GM12878 (cell line): ENCODE data around the gene CCN5. TPM values are rescaled to one million over a fixed set of nuclear protein-coding genes. Genes with fewer than 3 reads are reported as not detected.

ENCODE experiments used
- ATAC-seq: fragments of 200-7000 bp; cut with Tn5 transposase; 3 replicates; pipeline ENCODE4 v1.9.1; 2020; ENCODE audit warnings: mild to moderate bottlenecking, moderate library complexity
- BruUV-seq: library from RNA; stranded (reverse); fragments of 400-500 nt; replicated peaks from 2 replicates; lab custom pipeline; 2021; lab: Mats Ljungman, UMichigan
- CTCF ChIA-PET: fragments of 300-600 bp; sonication (Branson Sonifier 250); formaldehyde crosslinking; extraction: SDS; loops from one replicate; lab custom pipeline; 2021; ENCODE audit warnings: inconsistent platforms; lab: Yijun Ruan, JAX
- POLR2A ChIA-PET: fragments of 350-600 bp; formaldehyde crosslinking; extraction: SDS; loops from one replicate; lab custom pipeline; 2021; ENCODE audit warnings: inconsistent platforms; lab: Charles Lee
- RAD21 ChIA-PET: fragments of 300-600 bp; sonication (Branson Sonifier 250); formaldehyde crosslinking; loops from one replicate; lab custom pipeline; 2023; ENCODE audit warnings: antibody characterized with exemption; ENCODE audit not compliant: unreplicated experiment; lab: Charles Lee
- SMC1A ChIA-PET: fragments of 300-600 bp; sonication (Branson Sonifier 250); formaldehyde crosslinking; loops from one replicate; lab custom pipeline; 2023; ENCODE audit not compliant: unreplicated experiment, uncharacterized antibody; lab: Charles Lee
- DNase-seq: peaks from one replicate; pipeline ENCODE4 v3.0.0-alpha.2; 2011; ENCODE audit warnings: low read depth, low spot score
- FAIRE-seq: peaks from 3 replicates; lab custom pipeline; 2011; peaks lifted over from hg19 to GRCh38; lab: Jason Lieb, UNC
- H2AFZ ChIP-seq: 2 replicates; pipeline ENCODE4 v1.6.0; 2011; ENCODE audit warnings: low read depth, low read length, control low read depth; ENCODE audit not compliant: control insufficient read depth
- H3K27ac ChIP-seq: 2 replicates; pipeline ENCODE4 v1.5.1; 2011; ENCODE audit warnings: control low read depth; ENCODE audit not compliant: control insufficient read depth, insufficient read depth
- H3K27me3 ChIP-seq, 2 experiments: replicated peaks in 1 of 2; 2 replicates each; pipeline versions ENCODE4 v1.6.0 to v1.6.1; 2011; ENCODE audit warnings: low read length in 1 of 2; ENCODE audit not compliant: control insufficient read depth in 2 of 2, insufficient read depth in 2 of 2
- H3K36me3 ChIP-seq, 2 experiments: 2 replicates each; pipeline ENCODE4 v1.5.1; 2011; ENCODE audit warnings: low read length in 1 of 2; ENCODE audit not compliant: control insufficient read depth in 2 of 2, insufficient read depth in 2 of 2
- H3K4me1 ChIP-seq: 2 replicates; pipeline ENCODE4 v1.6.1; 2011; ENCODE audit warnings: mild to moderate bottlenecking, low read length, moderate library complexity, mixed read lengths; ENCODE audit not compliant: control insufficient read depth, insufficient read depth
- H3K4me2 ChIP-seq: 2 replicates; pipeline ENCODE4 v1.6.0; 2011; ENCODE audit warnings: control low read depth; ENCODE audit not compliant: control insufficient read depth, insufficient read depth
- H3K4me3 ChIP-seq: fragments of 200-600 bp; sonication (generic); 2 replicates; pipeline ENCODE4 v1.5.1; 2016
- H3K79me2 ChIP-seq: 2 replicates; pipeline ENCODE4 v1.6.0; 2011; ENCODE audit warnings: low read length; ENCODE audit not compliant: control insufficient read depth, insufficient read depth
- H3K9ac ChIP-seq: 2 replicates; pipeline ENCODE4 v1.8.0; 2011; ENCODE audit warnings: low read length, control low read depth, mixed read lengths; ENCODE audit not compliant: control insufficient read depth, insufficient read depth
- H3K9me3 ChIP-seq: replicated peaks from 3 replicates; pipeline ENCODE4 v1.5.1; 2011; ENCODE audit warnings: mild to moderate bottlenecking, low read length; ENCODE audit not compliant: control insufficient read depth, insufficient read depth
- H4K20me1 ChIP-seq: 2 replicates; pipeline ENCODE4 v1.6.0; 2011; ENCODE audit not compliant: control insufficient read depth, insufficient read depth
- BRCA1 ChIP-seq: IDR thresholded peaks from 2 replicates; pipeline ENCODE4 v1.6.1; 2011; ENCODE audit warnings: low read depth, low read length, improper control_type of control experiment
- CEBPB ChIP-seq, 2 experiments: fragments of 150-350 bp in 1 of 2; IDR thresholded peaks; 2 replicates each; pipeline ENCODE4 v1.6.1; 2012 to 2014; ENCODE audit warnings: low read depth in 2 of 2, low read length in 2 of 2, borderline replicate concordance in 1 of 2, inconsistent platforms in 1 of 2
- CHD1 ChIP-seq: IDR thresholded peaks from 2 replicates; pipeline ENCODE4 v1.6.1; 2012; ENCODE audit warnings: low read depth, low read length, improper control_type of control experiment
- E4F1 ChIP-seq: fragments of 450-650 bp; IDR thresholded peaks from 2 replicates; pipeline ENCODE4 v1.6.1; 2018; ENCODE audit warnings: borderline replicate concordance, mild to moderate bottlenecking; ENCODE audit not compliant: partially characterized antibody
- MEF2A ChIP-seq: IDR thresholded peaks from 2 replicates; pipeline ENCODE4 v1.6.1; 2011; ENCODE audit warnings: low read depth, mild to moderate bottlenecking, low read length, moderate library complexity; ENCODE audit not compliant: insufficient read depth
- MEF2B ChIP-seq: fragments of 450-650 bp; IDR thresholded peaks from 2 replicates; pipeline ENCODE4 v1.6.1; 2018; ENCODE audit warnings: mild to moderate bottlenecking, moderate library complexity; ENCODE audit not compliant: partially characterized antibody, poor library complexity, severe bottlenecking
- NFIC ChIP-seq: IDR thresholded peaks from 2 replicates; pipeline ENCODE4 v1.6.1; 2012; ENCODE audit warnings: low read depth, mild to moderate bottlenecking, inconsistent platforms, low read length, moderate library complexity
- PML ChIP-seq: IDR thresholded peaks from 2 replicates; pipeline ENCODE4 v1.6.1; 2012; ENCODE audit warnings: low read length, inconsistent platforms
- RAD21 ChIP-seq: IDR thresholded peaks from 2 replicates; pipeline ENCODE4 v1.6.1; 2011; ENCODE audit warnings: mild to moderate bottlenecking, low read depth, low read length, moderate library complexity; ENCODE audit not compliant: insufficient read depth
- SP1 ChIP-seq: IDR thresholded peaks from one replicate; pipeline ENCODE4 v1.6.1; 2011; ENCODE audit warnings: low read depth, low read length
- TCF3 ChIP-seq: IDR thresholded peaks from 2 replicates; pipeline ENCODE4 v1.6.1; 2012; ENCODE audit warnings: low read depth, mild to moderate bottlenecking, low read length, borderline replicate concordance; ENCODE audit not compliant: insufficient read depth
- TCF7 ChIP-seq: IDR thresholded peaks from 2 replicates; pipeline ENCODE4 v1.6.1; 2014; ENCODE audit warnings: antibody characterized with exemption, borderline replicate concordance
- WGBS: methylation state at CpG from one replicate; pipeline ENCODE4 v1.1.6; 2016; ENCODE audit warnings: low lambda C conversion rate; ENCODE audit not compliant: insufficient replicate concordance, insufficient coverage; ENCODE audit errors: missing lambda C conversion rate; 5-methylcytosine and 5-hydroxymethylcytosine counted together
- in situ Hi-C: fragments of 300-500 bp; cut with MboI; formaldehyde crosslinking; loops from 9 replicates; pipeline ENCODE4 v1.14.3; 2018; ENCODE audit warnings: mixed read lengths
- intact Hi-C: fragments of 100-400 bp; cut with micrococcal nuclease; formaldehyde crosslinking; loops from one replicate; pipeline ENCODE4 v1.14.2; 2022; ENCODE audit not compliant: unreplicated experiment
- polyA plus RNA-seq, 11 experiments: library from polyadenylated mRNA; depleted of rRNA in 4 of 11; unstranded in 6 of 11; stranded (reverse) in 5 of 11; fragments of >200 nt; fragmentation: Nextera tagmentation in 4 of 11; fragmentation: Illumina TruSeq in 1 of 11; extraction: Ambion mirVana in 4 of 11; extraction: Trizol in 1 of 11; gene quantifications; 1 replicate in 1 of 11; 2 replicates in 10 of 11; pipeline versions ENCODE4 v1.2.1 to v1.2.3, GENCODE V29; 2011 to 2016; ENCODE audit warnings: inconsistent platforms in 2 of 11, missing spikeins in 2 of 11, low read depth in 1 of 11
- total RNA-seq, 4 experiments: library from RNA; depleted of rRNA in 3 of 4; stranded (reverse); fragments of >200 nt in 3 of 4; fragmentation: Illumina TruSeq in 1 of 4; extraction: Trizol in 1 of 4; gene quantifications; 2 replicates each; pipeline versions ENCODE4 v1.2.1 to v1.2.3, GENCODE V29; 2013 to 2021
- TF ChIP-seq, protein P1 (sequence below): IDR thresholded peaks from 2 replicates; pipeline ENCODE4 v1.6.1; 2012; ENCODE audit warnings: mild to moderate bottlenecking, low read depth, low read length
- TF ChIP-seq, protein P2 (sequence below): fragments of 450-650 bp; IDR thresholded peaks from 2 replicates; pipeline ENCODE4 v1.6.1; 2017; ENCODE audit warnings: borderline replicate concordance

CCN5 gene
- total and polyA plus RNA-seq, 10 of the 15 experiments (the other 5 are each of a cell fraction or from before 2014, with no cell fraction given): 0.14 to 0.15 TPM; not detected in 8

DNA sequence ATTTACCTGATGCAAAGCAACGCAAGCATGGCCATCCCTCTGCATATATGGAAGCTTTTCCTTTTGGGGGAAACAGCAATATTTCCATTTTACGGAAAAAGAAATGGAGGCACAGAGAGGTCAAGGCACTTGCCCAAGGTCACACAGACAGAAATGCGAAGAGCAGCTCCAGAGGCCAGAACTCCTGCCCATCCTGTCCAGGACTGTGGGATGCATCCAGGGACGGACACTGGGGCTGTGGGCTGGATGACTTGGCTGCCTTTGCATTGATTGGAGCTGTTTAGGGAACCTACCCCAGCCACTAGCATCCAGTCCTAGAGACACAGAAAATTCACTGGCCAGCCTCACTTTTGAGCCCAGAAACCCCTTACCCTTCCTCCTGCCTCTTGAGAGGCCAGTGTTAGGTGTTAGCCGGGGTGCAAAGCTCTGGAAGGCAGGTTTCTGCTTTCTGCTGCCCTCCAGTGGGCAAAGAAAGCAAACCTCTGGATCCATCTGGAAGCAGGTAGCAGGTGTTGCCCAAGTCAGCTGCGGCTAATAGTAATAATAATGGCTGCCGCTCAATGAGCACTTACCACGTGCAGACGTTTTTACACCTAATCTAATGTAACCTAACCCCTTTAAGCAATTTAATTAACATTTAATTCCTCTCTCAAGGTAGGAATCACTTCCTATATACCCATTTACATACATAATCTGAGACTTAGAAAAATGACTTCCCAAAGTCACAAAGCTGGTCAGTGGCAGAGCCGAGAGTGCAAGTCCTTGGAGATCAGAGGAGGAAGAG, 31.7 kb upstream of the CCN5 start:
- peak; percentile 96 for ATAC-seq
- Histone ChIP-seq H2AFZ (peak overlapping the region; percentile 71), H3K9ac (no peak overlapping the region), H3K27ac (no peak overlapping the region), H4K20me1 (no peaks in the 10 kb centered on the region), H3K4me1 (peaks cover 6% of the 10 kb centered on the region), H3K4me2 (no peak overlapping the region), H3K4me3 (no peak overlapping the region), H3K79me2 (no peaks in the 10 kb centered on the region), H3K27me3 (no peaks in the 10 kb centered on the region), H3K9me3 (no peaks in the 10 kb centered on the region; the same call in 2 of the 3 replicates), H3K36me3 (no peaks in the 10 kb centered on the region)
- intact Hi-C loops (loop anchor here (1.0 to 5.0 kb wide), 4 partner anchors 37 to 466 kb away; no protein-coding TSS in a partner anchor), in situ Hi-C loops (no loop called here)
- BruUV-seq: no TSS peak
- peak; percentile 82 for FAIRE-seq
- POLR2A ChIA-PET: interaction anchor here (0.5 to 2.2 kb wide), 6 partner anchors 25 to 180 kb away, joined by 3 to 12 read pairs (median 3); no protein-coding TSS in a partner anchor
- SMC1A ChIA-PET: interaction anchor here (0.5 to 5.7 kb wide), 44 partner anchors 9 to 793 kb away, joined by 3 to 71 read pairs (median 5); partner anchors contain the start of genes ADA, PKIG, SERINC3 and TTPAL
- RAD21 ChIA-PET: interaction anchor here (0.8 to 5.2 kb wide), 30 partner anchors 11 to 466 kb away, joined by 3 to 56 read pairs (median 6); partner anchors contain the start of genes ADA, PKIG and TTPAL
- 22% methylated on average over 10 of the region's 10 CpGs for WGBS
- CTCF ChIA-PET: interaction anchor here (0.6 to 6.7 kb wide), 64 partner anchors 10 to 466 kb away, joined by 3 to 134 read pairs (median 5); partner anchors contain the start of genes ADA, SERINC3 and TTPAL
- peak; percentile 45 for DNase-seq
- TF ChIP-seq SP1: no peak
- no peak for TF ChIP-seq TCF7
- no peak for TF ChIP-seq PML
- TF ChIP-seq RAD21: peak; percentile 92
- TF ChIP-seq, protein P1, sequence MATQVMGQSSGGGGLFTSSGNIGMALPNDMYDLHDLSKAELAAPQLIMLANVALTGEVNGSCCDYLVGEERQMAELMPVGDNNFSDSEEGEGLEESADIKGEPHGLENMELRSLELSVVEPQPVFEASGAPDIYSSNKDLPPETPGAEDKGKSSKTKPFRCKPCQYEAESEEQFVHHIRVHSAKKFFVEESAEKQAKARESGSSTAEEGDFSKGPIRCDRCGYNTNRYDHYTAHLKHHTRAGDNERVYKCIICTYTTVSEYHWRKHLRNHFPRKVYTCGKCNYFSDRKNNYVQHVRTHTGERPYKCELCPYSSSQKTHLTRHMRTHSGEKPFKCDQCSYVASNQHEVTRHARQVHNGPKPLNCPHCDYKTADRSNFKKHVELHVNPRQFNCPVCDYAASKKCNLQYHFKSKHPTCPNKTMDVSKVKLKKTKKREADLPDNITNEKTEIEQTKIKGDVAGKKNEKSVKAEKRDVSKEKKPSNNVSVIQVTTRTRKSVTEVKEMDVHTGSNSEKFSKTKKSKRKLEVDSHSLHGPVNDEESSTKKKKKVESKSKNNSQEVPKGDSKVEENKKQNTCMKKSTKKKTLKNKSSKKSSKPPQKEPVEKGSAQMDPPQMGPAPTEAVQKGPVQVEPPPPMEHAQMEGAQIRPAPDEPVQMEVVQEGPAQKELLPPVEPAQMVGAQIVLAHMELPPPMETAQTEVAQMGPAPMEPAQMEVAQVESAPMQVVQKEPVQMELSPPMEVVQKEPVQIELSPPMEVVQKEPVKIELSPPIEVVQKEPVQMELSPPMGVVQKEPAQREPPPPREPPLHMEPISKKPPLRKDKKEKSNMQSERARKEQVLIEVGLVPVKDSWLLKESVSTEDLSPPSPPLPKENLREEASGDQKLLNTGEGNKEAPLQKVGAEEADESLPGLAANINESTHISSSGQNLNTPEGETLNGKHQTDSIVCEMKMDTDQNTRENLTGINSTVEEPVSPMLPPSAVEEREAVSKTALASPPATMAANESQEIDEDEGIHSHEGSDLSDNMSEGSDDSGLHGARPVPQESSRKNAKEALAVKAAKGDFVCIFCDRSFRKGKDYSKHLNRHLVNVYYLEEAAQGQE: no peak
- TF ChIP-seq, protein P2, sequence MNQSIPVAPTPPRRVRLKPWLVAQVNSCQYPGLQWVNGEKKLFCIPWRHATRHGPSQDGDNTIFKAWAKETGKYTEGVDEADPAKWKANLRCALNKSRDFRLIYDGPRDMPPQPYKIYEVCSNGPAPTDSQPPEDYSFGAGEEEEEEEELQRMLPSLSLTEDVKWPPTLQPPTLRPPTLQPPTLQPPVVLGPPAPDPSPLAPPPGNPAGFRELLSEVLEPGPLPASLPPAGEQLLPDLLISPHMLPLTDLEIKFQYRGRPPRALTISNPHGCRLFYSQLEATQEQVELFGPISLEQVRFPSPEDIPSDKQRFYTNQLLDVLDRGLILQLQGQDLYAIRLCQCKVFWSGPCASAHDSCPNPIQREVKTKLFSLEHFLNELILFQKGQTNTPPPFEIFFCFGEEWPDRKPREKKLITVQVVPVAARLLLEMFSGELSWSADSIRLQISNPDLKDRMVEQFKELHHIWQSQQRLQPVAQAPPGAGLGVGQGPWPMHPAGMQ: no peak
- no peak for TF ChIP-seq CEBPB (IDR thresholded peaks at IDR 0.05; ENCODE audit: borderline replicate concordance in 1 of 2, low read depth in 2 of 2, low read length in 2 of 2)
- 0 out of 2 replicates have a peak, but pooled peaks have one; percentile 9 for TF ChIP-seq MEF2A
- TF ChIP-seq TCF3: peak; percentile 23; the same call in 1 of the 2 replicates
- no peak for TF ChIP-seq CHD1
- TF ChIP-seq E4F1: no peak
- TF ChIP-seq BRCA1: no peak
- TF ChIP-seq NFIC: no peak
- no peak for TF ChIP-seq MEF2B
